HepG2 (cell line): ENCODE measurements around the gene CARMIL1. TPM values are rescaled to one million over a fixed set of nuclear protein-coding genes. Genes with fewer than 3 reads are reported as not detected.

Source experiments
- BORCS8-MEF2B ChIP-seq: sonication (generic); formaldehyde crosslinking; IDR thresholded peaks from 2 replicates; pipeline ENCODE4 v1.8.0; 2022; ENCODE audit warnings: mild to moderate bottlenecking, missing genetic modification reagents
- CERS6 ChIP-seq: sonication (generic); formaldehyde crosslinking; IDR thresholded peaks from 2 replicates; pipeline ENCODE4 v1.5.0; 2020; ENCODE audit warnings: missing genetic modification reagents
- DR1 ChIP-seq: sonication (generic); formaldehyde crosslinking; IDR thresholded peaks from 2 replicates; pipeline ENCODE4 v1.8.0; 2021; ENCODE audit warnings: mild to moderate bottlenecking, missing genetic modification reagents, inconsistent platforms
- KLF9 ChIP-seq: IDR thresholded peaks from 2 replicates; pipeline ENCODE4 v1.6.1; 2016; ENCODE audit warnings: low read depth
- MLX ChIP-seq: IDR thresholded peaks from 2 replicates; pipeline ENCODE4 v1.6.1; 2016
- NFATC3 ChIP-seq: sonication (generic); formaldehyde crosslinking; IDR thresholded peaks from 2 replicates; pipeline ENCODE4 v1.5.1; 2020; ENCODE audit warnings: mild to moderate bottlenecking, missing genetic modification reagents
- PCBP1 ChIP-seq: fragments of 200-400 bp; formaldehyde crosslinking; IDR thresholded peaks from 2 replicates; pipeline ENCODE4 v1.6.1; 2017; ENCODE audit warnings: mild to moderate bottlenecking, low read depth, low read length, borderline replicate concordance
- PPARG ChIP-seq: conservative IDR thresholded peaks from 2 replicates; pipeline ENCODE4 v1.6.1; 2016; ENCODE audit warnings: missing biosample characterization, missing genetic modification reagents
- RAD21 ChIP-seq: fragments of 450-650 bp; formaldehyde crosslinking; IDR thresholded peaks from 2 replicates; pipeline ENCODE4 v1.5.0; 2020; ENCODE audit warnings: mild to moderate bottlenecking
- SIX4 ChIP-seq: sonication (generic); formaldehyde crosslinking; IDR thresholded peaks from 2 replicates; pipeline ENCODE4 v1.4.0; 2020; ENCODE audit warnings: missing genetic modification reagents
- STAG1 ChIP-seq: sonication (generic); formaldehyde crosslinking; IDR thresholded peaks from 2 replicates; pipeline ENCODE4 v1.4.0; 2020; ENCODE audit warnings: missing genetic modification reagents
- ZC3H4 ChIP-seq: sonication (generic); formaldehyde crosslinking; IDR thresholded peaks from 2 replicates; pipeline ENCODE4 v1.4.0; 2020; ENCODE audit warnings: missing genetic modification reagents, borderline replicate concordance
- ZMYM2 ChIP-seq: sonication (generic); formaldehyde crosslinking; IDR thresholded peaks from 2 replicates; pipeline ENCODE4 v1.8.0; 2022; ENCODE audit warnings: mild to moderate bottlenecking, missing genetic modification reagents
- ZNF296 ChIP-seq: sonication (generic); formaldehyde crosslinking; conservative IDR thresholded peaks from 2 replicates; pipeline ENCODE4 v1.5.0; 2020; ENCODE audit warnings: mild to moderate bottlenecking, missing genetic modification reagents
- ZNF446 ChIP-seq: sonication (generic); formaldehyde crosslinking; IDR thresholded peaks from 2 replicates; pipeline ENCODE4 v1.5.0; 2020; ENCODE audit warnings: mild to moderate bottlenecking, missing genetic modification reagents
- ZNF512 ChIP-seq: sonication (generic); formaldehyde crosslinking; IDR thresholded peaks from 2 replicates; pipeline ENCODE4 v1.4.0; 2020; ENCODE audit warnings: mild to moderate bottlenecking, missing genetic modification reagents
- ZNF713 ChIP-seq: sonication (generic); formaldehyde crosslinking; IDR thresholded peaks from 2 replicates; pipeline ENCODE4 v1.4.0; 2020; ENCODE audit warnings: mild to moderate bottlenecking, missing genetic modification reagents
- polyA plus RNA-seq, 8 experiments: library from polyadenylated mRNA; depleted of rRNA in 3 of 8; stranded (reverse) in 7 of 8; unstranded in 1 of 8; fragments of >200 nt; fragmentation: Illumina TruSeq in 4 of 8; extraction: Trizol in 4 of 8; gene quantifications; 2 replicates each; pipeline versions ENCODE4 v1.2.1 to v1.2.3, GENCODE V29; 2011 to 2016; ENCODE audit warnings: low read depth in 4 of 8, missing spikeins in 1 of 8, mixed read lengths in 1 of 8; ENCODE audit not compliant: insufficient read depth in 1 of 8
- total RNA-seq, 5 experiments: library from RNA; depleted of rRNA; stranded (reverse); fragments of >200 nt; fragmentation: Illumina TruSeq; extraction: Trizol; gene quantifications; 2 replicates each; pipeline ENCODE4 v1.2.3, GENCODE V29; 2016; ENCODE audit warnings: low read depth in 1 of 5
- TF ChIP-seq, protein P1 (sequence below): sonication (generic); formaldehyde crosslinking; IDR thresholded peaks from 2 replicates; pipeline ENCODE4 v1.5.0; 2020; ENCODE audit warnings: mild to moderate bottlenecking, missing genetic modification reagents, borderline replicate concordance
- TF ChIP-seq, protein P2 (sequence below): sonication (generic); formaldehyde crosslinking; IDR thresholded peaks from 2 replicates; pipeline ENCODE4 v1.5.0; 2020; ENCODE audit warnings: missing genetic modification reagents

The CARMIL1 gene
- total and polyA plus RNA-seq, 2 of the 13 experiments (the other 11 are each of a cell fraction or from before 2014, with no cell fraction given) = 1.8 to 2.6 TPM

DNA sequence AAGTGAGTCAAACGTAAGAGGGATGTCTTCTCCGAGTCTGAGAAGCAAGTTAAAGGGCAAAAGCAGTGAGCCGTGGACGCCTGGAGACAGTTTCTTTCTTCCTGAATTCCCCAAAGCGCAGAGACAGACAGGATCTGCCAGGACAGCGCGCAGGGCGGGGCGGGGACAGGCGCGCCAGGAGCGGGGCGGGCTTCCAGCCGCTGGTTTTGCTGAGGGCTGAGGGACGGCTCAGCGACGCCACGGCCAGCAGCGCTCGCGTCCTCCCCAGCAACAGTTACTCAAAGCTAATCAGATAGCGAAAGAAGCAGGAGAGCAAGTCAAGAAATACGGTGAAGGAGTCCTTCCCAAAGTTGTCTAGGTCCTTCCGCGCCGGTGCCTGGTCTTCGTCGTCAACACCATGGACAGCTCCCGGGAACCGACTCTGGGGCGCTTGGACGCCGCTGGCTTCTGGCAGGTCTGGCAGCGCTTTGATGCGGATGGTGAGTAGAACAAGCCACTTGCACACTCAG, 372.9 kb downstream of the CARMIL1 start, which contains the start of gene SCGN (continued):
- TF ChIP-seq DR1 (CRISPR knock-in tag) (no peak), ZNF512 (peak; percentile 76; the same call in 1 of the 2 replicates), STAG1 (CRISPR knock-in tag) (peak; percentile 44), ZNF296 (CRISPR knock-in tag) (no peak), PPARG (CRISPR knock-in tag) (peak; percentile 82), MLX (peak; percentile 51; the same call in 1 of the 2 replicates), ZMYM2 (0 out of 2 replicates have a peak, but pooled peaks have one; percentile 30), ZNF446 (CRISPR knock-in tag) (peak; percentile 97), NFATC3 (CRISPR knock-in tag) (no peak), RAD21 (no peak), BORCS8-MEF2B (CRISPR knock-in tag) (peak; percentile 99), KLF9 (CRISPR knock-in tag) (peak; percentile 89; the same call in 1 of the 2 replicates), ZC3H4 (no peak), PCBP1 (no peak), CERS6 (CRISPR knock-in tag) (0 out of 2 replicates have a peak, but pooled peaks have one; percentile 68), SIX4 (peak; percentile 89), ZNF713 (CRISPR knock-in tag) (0 out of 2 replicates have a peak, but pooled peaks have one; percentile 72)
- TF ChIP-seq, protein P1, sequence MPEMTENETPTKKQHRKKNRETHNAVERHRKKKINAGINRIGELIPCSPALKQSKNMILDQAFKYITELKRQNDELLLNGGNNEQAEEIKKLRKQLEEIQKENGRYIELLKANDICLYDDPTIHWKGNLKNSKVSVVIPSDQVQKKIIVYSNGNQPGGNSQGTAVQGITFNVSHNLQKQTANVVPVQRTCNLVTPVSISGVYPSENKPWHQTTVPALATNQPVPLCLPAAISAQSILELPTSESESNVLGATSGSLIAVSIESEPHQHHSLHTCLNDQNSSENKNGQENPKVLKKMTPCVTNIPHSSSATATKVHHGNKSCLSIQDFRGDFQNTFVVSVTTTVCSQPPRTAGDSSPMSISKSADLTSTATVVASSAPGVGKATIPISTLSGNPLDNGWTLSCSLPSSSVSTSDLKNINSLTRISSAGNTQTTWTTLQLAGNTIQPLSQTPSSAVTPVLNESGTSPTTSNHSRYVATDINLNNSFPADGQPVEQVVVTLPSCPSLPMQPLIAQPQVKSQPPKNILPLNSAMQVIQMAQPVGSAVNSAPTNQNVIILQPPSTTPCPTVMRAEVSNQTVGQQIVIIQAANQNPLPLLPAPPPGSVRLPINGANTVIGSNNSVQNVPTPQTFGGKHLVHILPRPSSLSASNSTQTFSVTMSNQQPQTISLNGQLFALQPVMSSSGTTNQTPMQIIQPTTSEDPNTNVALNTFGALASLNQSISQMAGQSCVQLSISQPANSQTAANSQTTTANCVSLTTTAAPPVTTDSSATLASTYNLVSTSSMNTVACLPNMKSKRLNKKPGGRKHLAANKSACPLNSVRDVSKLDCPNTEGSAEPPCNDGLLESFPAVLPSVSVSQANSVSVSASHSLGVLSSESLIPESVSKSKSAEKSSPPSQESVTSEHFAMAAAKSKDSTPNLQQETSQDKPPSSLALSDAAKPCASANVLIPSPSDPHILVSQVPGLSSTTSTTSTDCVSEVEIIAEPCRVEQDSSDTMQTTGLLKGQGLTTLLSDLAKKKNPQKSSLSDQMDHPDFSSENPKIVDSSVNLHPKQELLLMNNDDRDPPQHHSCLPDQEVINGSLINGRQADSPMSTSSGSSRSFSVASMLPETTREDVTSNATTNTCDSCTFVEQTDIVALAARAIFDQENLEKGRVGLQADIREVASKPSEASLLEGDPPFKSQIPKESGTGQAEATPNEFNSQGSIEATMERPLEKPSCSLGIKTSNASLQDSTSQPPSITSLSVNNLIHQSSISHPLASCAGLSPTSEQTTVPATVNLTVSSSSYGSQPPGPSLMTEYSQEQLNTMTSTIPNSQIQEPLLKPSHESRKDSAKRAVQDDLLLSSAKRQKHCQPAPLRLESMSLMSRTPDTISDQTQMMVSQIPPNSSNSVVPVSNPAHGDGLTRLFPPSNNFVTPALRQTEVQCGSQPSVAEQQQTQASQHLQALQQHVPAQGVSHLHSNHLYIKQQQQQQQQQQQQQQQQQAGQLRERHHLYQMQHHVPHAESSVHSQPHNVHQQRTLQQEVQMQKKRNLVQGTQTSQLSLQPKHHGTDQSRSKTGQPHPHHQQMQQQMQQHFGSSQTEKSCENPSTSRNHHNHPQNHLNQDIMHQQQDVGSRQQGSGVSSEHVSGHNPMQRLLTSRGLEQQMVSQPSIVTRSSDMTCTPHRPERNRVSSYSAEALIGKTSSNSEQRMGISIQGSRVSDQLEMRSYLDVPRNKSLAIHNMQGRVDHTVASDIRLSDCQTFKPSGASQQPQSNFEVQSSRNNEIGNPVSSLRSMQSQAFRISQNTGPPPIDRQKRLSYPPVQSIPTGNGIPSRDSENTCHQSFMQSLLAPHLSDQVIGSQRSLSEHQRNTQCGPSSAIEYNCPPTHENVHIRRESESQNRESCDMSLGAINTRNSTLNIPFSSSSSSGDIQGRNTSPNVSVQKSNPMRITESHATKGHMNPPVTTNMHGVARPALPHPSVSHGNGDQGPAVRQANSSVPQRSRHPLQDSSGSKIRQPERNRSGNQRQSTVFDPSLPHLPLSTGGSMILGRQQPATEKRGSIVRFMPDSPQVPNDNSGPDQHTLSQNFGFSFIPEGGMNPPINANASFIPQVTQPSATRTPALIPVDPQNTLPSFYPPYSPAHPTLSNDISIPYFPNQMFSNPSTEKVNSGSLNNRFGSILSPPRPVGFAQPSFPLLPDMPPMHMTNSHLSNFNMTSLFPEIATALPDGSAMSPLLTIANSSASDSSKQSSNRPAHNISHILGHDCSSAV (CRISPR knock-in tag) = no peak
- TF ChIP-seq, protein P2, sequence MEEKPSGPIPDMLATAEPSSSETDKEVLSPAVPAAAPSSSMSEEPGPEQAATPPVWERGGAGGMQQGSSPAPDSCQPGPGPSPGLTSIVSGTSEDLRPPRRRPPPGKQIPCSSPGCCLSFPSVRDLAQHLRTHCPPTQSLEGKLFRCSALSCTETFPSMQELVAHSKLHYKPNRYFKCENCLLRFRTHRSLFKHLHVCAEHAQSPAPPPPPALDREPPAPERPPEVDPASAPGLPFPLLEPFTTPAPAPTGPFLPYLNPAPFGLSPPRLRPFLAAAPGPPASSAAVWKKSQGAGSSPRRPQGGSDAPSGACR (CRISPR knock-in tag) = no peak
